WI38 (cell line): ENCODE data around the gene NXF1.
"Not testable (repeated sequence)": the region's sequence is repeated elsewhere in the genome, so short reads cannot be mapped to it uniquely, and the experiment has no call there.

Experiments used
- H3K4me3 ChIP-seq: 2 replicates; pipeline ENCODE4 v1.5.1; 2011; ENCODE audit warnings: low read depth, mild to moderate bottlenecking, control low read depth, low read length
- TF ChIP-seq, protein P1 (sequence below): IDR thresholded peaks from 2 replicates; pipeline ENCODE4 v1.5.1; 2012; ENCODE audit warnings: low read depth, mild to moderate bottlenecking, control low read depth, low read length

NXF1 gene

DNA sequence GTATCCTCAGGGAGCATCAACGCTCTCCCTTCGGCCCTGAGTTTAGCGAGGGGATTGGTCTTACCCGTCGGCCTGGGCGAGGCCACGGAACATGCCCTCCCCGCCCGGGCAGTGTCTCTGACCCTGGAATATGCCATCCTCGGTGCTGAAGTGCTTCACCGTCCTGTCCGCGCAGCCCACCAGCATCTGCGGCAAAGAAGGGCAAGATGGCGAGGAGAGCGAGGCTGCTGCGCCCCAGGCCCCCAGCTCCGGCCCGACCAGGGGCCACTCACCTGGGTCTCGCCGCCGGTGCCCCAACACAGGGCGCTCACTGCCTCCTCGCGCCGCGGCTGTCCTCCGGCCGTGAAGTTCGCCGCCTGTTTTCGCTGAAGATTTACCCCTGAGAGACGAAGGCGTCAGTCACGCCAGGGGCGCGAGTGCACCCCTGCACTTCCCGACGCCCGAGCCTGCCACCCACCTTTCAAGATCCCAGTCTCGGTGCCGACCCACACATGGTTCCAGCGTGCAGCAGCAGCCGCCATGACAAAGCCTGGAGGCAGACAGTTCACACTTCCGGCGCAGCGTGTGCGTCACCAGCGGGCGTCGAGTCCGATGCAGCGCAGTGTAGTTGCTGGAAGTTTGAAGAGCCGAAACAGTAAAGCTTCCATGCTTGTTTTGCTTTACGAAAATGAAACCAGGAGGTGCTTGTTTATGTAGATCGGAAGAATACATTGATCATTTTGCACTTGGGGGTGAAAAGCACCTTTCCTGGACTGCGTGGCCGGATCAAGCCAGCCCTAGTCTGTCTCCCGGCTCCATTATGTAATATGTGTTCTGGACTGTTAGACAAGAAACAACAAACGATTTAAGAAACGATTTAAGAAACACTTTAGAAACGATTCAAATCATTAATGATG is 34.1 kb upstream of the NXF1 start, which contains the start of gene WDR74:
WDR74 (minus strand) TSS at position 541 of the 896 bp plus-strand sequence; CDS start at position 521, 20 bp downstream.
- TF ChIP-seq, protein P1, sequence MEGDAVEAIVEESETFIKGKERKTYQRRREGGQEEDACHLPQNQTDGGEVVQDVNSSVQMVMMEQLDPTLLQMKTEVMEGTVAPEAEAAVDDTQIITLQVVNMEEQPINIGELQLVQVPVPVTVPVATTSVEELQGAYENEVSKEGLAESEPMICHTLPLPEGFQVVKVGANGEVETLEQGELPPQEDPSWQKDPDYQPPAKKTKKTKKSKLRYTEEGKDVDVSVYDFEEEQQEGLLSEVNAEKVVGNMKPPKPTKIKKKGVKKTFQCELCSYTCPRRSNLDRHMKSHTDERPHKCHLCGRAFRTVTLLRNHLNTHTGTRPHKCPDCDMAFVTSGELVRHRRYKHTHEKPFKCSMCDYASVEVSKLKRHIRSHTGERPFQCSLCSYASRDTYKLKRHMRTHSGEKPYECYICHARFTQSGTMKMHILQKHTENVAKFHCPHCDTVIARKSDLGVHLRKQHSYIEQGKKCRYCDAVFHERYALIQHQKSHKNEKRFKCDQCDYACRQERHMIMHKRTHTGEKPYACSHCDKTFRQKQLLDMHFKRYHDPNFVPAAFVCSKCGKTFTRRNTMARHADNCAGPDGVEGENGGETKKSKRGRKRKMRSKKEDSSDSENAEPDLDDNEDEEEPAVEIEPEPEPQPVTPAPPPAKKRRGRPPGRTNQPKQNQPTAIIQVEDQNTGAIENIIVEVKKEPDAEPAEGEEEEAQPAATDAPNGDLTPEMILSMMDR, result no peak
- H3K4me3 ChIP-seq, result peak within 1 kb of the TSS; percentile 93

DNA sequence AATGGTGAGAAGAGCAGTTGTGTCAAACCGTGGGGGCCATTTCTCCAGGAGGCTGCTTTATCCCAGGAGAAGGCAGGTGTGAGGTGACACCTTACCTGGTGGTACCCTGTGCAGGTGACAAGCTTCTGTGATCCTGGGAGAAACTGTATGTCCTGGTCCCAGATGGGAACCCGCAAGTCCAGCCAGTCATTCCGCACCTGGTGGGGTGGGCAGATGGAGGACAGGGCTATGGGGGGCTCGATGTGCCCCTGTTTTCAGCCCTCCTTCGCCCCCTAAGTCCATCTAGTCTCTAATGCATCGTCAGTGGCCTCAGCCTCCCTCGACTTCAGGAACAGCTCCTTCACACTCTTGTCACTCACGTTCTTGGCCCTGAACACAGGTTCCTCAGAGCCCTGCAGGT is 30.1 kb upstream of the NXF1 start:
- TF ChIP-seq, protein P1, result no peak
- H3K4me3 ChIP-seq, result no peak overlapping the region

DNA sequence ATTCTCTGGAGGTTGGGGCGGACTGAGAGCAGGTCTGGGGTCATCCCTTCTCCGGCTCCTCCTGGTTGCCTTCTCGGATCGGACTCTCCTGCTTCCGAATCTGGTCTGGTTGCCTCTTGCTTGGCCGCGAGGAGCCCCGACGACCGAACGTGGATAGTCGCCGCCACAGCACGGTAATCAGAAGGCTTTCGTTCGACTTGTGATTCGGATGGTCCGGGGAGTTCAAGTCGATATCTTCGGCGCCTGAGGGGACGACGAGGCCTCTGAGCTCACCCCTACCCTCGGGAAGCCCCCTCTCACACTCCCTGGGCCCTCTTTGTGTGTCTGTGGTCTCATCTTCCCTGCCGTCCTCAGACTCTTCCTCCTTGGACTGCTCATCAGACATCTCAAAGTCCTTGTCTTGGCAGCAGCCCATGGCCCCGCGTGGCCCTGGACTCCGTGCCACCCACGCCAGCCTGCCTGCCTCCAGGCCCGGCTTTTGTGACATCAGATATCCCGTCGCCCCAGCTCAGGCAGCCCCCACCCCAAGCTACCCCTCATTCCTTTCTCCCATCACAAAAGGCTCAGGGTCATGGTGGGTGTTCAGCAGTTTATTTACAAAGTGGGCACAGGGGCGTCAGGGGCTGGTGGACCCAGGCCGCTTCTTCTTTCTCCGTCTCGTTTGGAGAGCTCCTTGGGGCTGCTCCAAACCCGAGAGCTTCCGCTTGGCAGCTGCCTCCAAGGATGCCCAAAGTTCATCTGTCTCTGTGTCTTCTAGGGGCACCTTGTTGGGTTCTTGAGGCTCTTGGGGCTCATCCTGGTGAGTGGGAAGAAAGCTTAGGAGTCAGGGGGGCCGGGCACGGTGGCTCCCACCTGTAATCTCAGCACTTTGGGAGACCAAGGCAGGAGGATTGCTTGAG is 27.3 kb upstream of the NXF1 start, which contains the start of gene TEX54:
TEX54 (minus strand) TSS at position 506 of the 899 bp plus-strand sequence.
- TF ChIP-seq, protein P1, result no peak
- peak within 1 kb of the TSS; percentile 82 for H3K4me3 ChIP-seq

DNA sequence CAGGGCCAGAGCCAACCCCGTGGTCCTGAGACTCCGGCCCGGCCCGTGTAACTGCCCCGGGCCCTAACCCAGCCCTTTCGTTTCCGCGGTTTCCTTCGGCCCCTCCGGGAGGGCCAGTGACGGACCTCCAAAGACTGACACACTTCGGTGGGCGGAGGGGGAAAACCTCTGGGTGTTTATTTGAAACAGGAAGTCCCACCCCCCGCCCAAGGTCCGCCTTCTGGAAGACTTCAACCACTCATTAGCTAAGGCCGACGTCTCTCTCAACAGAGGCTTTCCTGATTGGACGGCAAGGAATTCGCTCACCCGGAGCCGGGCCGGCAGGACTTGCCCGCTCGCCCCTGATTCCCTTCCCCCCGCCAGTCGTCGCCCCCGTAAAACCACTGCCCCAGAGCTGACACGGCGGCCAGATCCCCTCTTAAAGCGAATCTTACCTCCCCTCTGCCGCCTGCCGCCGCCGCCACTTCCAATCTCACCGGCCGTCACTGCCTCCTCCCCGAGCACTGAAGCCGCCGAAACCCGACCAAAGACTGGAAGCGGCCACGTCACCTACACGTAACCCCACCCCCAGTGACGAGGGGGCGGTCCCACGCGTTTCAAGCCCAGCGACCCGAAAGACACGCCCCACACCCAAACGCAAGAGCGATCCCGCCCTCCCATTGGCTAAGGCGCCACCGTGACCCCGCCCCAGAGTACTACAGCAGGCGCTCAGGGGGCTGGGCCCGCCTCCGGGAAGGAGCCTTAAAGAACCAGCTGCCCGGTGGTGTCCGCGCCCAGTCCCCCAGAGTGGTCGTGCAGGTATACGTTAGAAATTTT is 26.5 kb upstream of the NXF1 start, which contains the start of gene STX5:
STX5 (minus strand) TSS at position 532 of the 816 bp plus-strand sequence. CDS start 808 bp downstream, outside the sequence.
- TF ChIP-seq, protein P1, result no peak
- H3K4me3 ChIP-seq, result peak within 1 kb of the TSS; percentile 82

DNA sequence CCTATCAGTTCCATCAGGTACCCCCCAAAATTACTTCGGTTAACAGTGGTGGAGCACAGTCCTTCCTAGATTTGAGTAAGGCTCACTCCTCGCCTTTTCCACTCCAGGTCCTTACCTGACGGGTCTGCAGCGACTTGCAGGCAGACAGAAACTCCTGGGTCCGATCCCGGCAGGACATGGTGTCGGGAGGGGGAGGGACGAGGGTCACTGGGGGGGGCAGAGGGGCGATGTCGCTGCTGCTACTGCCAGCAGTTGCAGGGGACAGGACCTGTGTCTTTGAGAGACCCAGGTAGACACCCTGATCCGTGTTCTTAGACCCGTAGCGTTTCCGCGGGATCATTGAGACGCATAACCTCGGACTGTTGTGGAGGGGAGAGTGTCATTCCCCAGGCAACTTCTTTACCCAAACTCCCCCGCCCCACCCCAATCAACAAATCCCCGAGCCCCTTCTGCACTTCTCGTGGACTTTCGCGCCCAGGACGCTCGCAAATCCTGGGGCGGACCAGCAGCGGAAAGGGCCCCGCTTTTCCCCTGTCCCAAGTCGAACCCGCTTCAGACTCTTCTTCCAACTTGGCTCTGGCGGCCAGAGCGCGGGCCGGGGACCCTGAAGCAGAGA is 25.8 kb upstream of the NXF1 start:
- TF ChIP-seq, protein P1, result no peak
- H3K4me3 ChIP-seq, result peak overlapping the region; percentile 82

DNA sequence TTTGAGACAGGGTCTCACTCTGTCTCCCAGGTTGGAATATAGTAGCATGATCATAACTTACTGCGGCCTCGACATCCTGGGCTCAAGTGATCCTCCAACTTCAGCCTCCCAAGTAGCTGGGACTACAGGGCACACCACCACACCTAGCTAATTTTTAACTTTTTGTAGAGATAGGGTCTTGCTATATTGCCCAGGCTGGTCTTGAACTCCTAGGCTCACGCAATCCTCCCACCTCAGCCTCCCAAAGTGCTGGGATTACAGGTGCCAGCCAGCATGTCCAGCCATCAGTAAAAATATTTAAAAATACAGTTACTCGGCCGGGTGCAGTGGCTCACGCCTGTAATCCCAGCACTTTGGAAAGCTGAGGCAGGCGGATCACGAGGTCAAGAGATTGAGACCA is 22.9 kb upstream of the NXF1 start:
- H3K4me3 ChIP-seq, result not testable (repeated sequence)
